H54 (cell line): ENCODE results near the gene INO80E.

Source experiments
- DNase-seq: peaks from one replicate; pipeline ENCODE4 v3.0.0; 2011; ENCODE audit warnings: low spot score, mixed read lengths; ENCODE audit not compliant: insufficient read length
- FAIRE-seq: peaks from 3 replicates; lab custom pipeline; 2011; peaks lifted over from hg19 to GRCh38; lab: Jason Lieb, UNC
- POLR2A ChIP-seq: IDR thresholded peaks from 2 replicates; pipeline ENCODE4 v1.6.1; 2011; ENCODE audit warnings: low read depth, mild to moderate bottlenecking, low read length

The INO80E gene

DNA sequence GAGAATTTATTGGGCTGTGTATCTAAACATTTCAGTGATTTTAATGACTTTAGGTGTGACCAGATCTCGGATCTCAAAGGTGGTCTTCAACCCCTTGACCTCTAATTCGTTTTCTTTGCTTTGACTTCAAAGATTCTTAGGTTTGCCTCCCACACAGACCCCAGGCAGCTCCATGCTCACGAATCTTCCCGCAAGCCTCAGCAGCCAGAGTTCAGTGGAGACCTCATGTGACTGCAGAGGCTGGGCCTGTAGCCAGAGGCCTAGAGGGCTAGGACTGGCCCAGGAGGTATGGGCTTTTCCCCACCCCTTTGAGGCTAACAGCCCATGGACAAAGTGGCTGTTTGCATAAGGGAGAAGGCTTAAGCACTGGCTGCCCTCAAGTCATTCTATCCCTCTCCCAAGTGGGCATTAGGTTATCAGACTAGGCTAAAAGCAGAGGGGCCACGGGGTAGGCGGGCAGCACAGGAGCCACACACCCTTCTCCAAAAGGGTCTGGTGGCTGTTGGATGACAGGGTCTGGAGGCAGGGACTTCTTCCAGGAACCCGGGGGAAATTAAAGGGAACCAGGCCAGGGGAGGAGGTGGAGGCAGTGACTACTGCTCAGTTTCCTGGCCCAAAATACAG is 3.6 kb upstream of the INO80E start:
- no peak for FAIRE-seq
- no peak for TF ChIP-seq POLR2A
- no peak for DNase-seq

- FAIRE-seq (no peak), DNase-seq (no peak)
- TF ChIP-seq POLR2A = no peak
Observed at GRCh38 chr16:29993191-29993902, 2.7 kb upstream of the INO80E start.

DNA sequence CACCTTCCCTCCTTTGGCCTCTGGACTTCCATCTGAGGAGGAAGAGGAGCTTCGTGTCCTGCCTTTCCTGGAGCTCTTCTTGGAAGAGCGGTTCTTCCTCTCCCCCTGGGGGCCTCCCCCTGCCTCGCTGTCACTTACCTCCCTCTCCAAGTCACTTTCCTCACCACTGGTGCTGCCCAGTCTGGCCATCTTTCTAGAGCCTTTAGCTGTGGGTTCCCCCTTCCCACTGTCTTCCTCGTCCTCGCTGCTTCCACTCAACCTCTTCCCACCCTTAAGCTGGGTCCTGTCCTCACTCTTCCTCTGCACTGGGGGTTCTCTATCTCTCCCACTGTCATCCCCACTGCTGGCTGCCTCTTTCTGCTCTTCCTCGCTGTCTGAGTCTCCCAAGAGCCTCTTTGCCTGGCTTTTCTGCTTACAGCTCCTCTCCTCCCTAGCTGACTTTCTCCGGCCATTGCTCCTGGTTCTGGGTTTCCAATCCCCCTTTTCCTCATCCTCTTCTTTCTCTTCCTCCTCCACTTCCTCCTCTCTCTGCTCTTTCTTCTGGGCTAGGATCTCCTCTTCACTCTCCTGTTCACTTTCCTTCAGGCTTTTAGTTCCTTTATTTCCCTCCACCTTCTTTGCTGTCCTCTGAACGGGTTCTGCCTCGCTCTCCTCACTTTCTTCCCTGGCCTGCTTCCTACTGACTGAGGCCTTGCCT is 2.0 kb upstream of the INO80E start:
- FAIRE-seq (no peak), DNase-seq (no peak)
- TF ChIP-seq POLR2A = no peak

DNA sequence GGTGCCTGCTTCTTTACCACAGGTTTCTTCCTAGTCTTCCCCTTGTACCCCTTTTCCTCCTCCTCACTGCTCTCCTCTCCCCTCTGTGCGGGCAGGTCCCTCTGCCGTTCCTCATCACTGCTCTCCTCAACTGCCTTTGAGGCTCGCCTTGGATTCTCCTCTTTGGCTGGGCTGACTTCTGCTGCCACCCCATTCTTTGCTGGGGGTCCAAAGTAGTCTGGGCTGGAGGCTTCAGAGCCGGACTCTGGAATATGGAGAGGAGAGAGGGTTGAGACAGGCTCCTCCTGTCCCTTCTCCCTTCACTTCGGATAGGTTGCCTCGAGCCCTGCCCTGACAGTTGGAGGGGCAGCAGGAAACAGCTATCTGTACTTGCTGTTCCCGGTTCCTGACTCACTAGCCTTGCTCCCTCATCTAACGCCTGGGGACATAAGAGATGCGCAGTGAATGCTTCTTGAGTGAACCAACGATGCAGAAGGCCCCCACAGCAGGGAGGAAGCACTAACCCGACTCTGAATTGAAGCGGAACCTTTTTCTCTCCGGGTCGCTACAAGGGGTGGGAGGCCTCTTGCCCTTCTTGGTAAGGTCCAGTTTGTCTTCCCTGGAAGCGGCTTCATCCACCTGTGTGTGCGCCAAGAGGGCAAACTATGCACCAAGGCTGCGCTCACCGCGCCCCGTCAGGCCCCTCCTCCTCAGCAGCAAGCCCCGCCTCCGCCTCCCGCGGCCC is 1.3 kb upstream of the INO80E start:
- no peak for TF ChIP-seq POLR2A
- DNase-seq (no peak), FAIRE-seq (no peak)

DNA sequence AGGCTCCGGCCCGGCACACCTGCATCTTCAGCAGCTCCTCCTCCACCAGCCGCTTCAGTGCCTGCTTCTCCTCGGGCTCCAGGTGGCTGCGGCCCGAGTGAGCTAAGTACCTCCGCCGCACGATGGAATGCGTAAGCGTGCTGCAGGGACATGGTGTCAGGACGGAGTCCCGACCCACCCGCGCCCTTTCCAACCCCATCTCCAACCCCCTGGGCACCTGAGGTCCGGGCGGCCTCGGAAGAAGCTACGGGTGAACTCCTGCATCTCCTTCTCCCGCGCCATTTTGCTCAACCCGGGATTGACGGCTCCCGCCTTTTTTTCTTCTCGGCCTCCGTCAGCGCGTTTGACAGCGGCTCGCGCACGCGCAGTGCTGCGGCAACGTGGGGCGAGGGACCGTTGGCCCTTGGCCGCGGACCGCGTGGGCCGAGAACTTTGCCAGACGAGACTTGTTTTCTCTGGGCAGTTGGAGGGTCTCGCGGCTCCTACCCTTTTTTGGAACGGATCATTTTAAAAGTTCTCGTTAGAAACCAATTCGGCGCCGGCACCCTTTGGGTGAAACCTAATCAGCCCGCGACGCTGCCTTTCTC is 624 bp upstream of the INO80E start, which contains the start of gene HIRIP3:
Gene HIRIP3 (minus strand): TSS at position 294 of the 587 bp plus-strand sequence. CDS start 12 bp downstream, at position 282.
- DNase-seq (peak; percentile 82), FAIRE-seq (no peak)
- peak; percentile 48; the same call in 1 of the 2 replicates for TF ChIP-seq POLR2A

DNA sequence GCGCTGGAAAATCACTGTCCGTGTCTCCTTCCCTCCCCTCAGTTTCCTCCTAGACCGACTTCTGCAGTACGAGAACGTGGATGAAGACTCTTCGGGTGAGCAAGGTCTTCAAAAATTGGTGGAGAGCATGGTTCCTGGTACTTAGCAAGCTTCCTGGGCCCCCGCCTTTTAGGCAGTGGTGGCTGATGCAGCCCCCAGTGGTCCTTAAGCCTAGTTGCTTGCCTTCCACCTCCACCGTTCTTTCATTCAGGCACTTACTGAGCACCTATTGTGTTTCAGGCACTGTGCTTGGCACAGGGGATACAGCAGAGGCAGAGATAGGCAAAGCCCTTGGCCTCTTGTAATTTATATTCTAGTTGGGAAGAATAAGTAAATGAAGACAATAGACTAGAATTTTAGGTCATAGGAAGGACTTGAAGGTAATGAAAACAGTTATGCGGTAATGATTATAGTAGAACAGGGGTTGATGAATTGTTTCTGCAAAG is 767 bp downstream of the INO80E start:
- DNase-seq (no peak), FAIRE-seq (no peak)
- TF ChIP-seq POLR2A = no peak

GRCh38 chr16:29999605-30000004 is 3.6 kb downstream of the INO80E start:
- TF ChIP-seq POLR2A = no peak
- no peak for DNase-seq
- FAIRE-seq = no peak

GRCh38 chr16:30000735-30001631 is 4.9 kb downstream of the INO80E start:
- no peak for TF ChIP-seq POLR2A
- no peak for FAIRE-seq

DNA sequence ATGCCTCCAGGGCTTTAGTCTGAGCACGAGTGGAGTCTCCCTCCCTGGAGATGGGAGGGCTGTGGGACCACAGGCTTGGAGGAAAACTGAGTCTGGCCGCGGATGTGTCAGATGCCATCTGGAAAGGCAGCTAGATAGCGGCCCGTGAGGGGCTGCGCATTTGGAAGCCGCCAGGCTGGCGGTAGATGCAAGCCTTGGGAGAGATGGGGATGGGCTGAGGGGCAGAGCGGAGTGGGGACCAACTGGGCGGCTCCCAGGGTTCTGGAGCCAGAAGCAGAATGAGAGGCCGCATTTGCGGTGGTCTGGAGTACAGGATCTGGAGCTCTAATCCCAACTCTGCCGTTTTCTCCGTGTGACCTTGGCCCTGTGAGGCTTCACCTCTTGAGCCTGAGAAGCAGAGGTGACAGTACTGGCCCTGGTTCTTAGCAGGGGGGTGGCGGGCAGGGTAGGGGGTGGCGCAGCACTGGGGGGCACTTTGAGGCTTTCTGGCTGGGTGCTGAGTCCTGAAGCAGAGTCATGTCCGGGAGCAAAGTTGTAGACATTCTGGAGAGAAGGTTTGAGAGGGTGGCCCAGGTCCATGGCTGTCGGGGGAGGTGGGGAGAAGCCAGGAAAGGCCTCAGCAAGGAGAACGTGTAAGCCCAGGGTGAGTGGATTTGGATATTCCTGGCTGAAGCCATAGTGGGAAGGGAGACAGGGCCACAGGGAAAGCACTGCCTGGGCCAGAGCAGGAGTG is 6.7 kb downstream of the INO80E start:
- no peak for TF ChIP-seq POLR2A
- FAIRE-seq (no peak), DNase-seq (no peak)

More at GRCh38 chr16:30000735-30001631, 4.9 kb downstream of the INO80E start:
- no peak for DNase-seq

DNA sequence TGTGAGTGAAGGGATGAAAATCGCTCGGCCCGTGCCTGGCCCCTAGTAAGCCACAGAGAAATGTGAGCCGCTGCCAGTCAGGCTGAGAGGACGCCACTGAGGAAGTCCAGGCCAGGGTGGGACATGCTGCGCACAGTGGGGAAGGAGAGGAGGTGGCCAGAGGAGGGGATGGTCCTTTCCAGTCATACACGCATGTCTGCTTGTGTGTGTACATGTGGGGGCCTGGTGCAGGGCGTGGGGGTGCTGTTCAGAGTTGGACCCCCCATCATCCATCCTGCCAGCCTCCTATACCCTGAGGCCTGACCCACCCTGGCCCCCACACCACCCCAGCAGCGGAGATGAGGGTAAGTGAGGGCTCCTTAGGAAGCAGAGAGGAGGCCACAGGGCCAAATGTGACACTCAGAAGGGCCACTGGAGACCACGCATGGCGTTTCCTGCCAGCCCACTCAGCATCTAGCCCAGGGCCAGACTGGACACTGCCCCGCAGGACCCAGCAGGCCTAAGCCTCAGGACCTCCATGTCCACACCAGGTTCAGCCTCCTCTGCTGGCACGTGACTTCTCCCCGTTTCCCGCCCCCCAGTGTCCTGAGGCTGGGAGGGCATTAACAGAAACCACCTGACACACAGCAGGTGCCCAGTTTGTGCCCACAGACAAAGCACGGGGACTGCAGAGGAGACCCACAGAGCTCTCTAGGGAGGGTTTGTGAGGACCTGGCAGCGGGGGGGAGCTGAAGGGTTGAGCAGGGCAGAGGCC is 7.8 kb downstream of the INO80E start:
- TF ChIP-seq POLR2A = no peak
- DNase-seq (no peak), FAIRE-seq (no peak)

DNA sequence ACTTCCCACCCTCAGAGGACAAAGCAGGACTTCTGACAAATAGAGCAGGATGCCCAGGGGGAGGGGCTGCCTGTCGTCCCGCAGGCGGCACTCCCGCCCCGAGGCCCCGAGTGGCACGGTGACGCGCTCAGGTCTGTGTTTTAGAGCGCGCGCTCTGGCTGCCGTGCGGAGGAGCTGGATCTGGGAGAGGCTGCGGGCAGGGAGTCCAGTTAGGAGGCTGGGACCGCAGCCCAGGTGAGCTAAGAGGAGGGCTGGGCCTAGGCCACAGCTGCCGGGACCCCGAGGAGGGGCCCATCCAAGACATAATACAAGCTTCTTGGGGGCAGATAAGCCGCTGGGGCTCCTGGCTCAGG is 8.4 kb downstream of the INO80E start:
- TF ChIP-seq POLR2A = no peak
- FAIRE-seq (no peak), DNase-seq (no peak)
